Esophagus mucosa (tissue), 1 donor: Measurements from ENCODE around the gene TERT. TPM values are rescaled to one million over a fixed set of nuclear protein-coding genes. Genes with fewer than 3 reads are reported as not detected.
A peak's percentile ranks its signal among the peaks of the same experiment; 100 is the strongest.
"Not testable (repeated sequence)": the region's sequence is repeated elsewhere in the genome, so short reads cannot be mapped to it uniquely, and the experiment has no call there.

Experiments used
- ATAC-seq: fragments of 200-7000 bp; cut with Tn5 transposase; one replicate; pipeline ENCODE4 v1.9.1; 2020
- total RNA-seq: library from RNA; stranded (reverse); gene quantifications from one replicate; pipeline ENCODE4 v1.2.4, GENCODE V29; 2023
- donor health status: DM: yes; HTN: yes; CAD: no.

Gene TERT
- not detected for total RNA-seq

GRCh38 chr5:1294835-1295649, at the start of gene TERT:
TERT (minus strand) TSS chr5:1295068; CDS start chr5:1294989, 79 bp downstream.
- peak; percentile 25 for ATAC-seq

GRCh38 chr5:1343931-1344901, 49.3 kb upstream of the TERT start:
- ATAC-seq: peak; percentile 24

- ATAC-seq: no peak
These were observed 48.5 kb upstream of the TERT start for GRCh38 chr5:1343315-1343751.

- ATAC-seq: not testable (repeated sequence)
These were observed 47.8 kb upstream of the TERT start for GRCh38 chr5:1342711-1343110.

GRCh38 chr5:1342268-1342667, 47.4 kb upstream of the TERT start:
- no peak for ATAC-seq

GRCh38 chr5:1341863-1342262, 47.0 kb upstream of the TERT start:
- no peak for ATAC-seq

GRCh38 chr5:1339818-1340210, 44.9 kb upstream of the TERT start:
- ATAC-seq: not testable (repeated sequence)

- not testable (repeated sequence) for ATAC-seq
These were observed 44.4 kb upstream of the TERT start for GRCh38 chr5:1339139-1339817.

GRCh38 chr5:1338506-1339070, 43.7 kb upstream of the TERT start:
- no peak for ATAC-seq

- ATAC-seq: no peak
These were observed 43.3 kb upstream of the TERT start for GRCh38 chr5:1338196-1338490.

- ATAC-seq: no peak
These were observed 42.8 kb upstream of the TERT start for GRCh38 chr5:1337489-1338195.

GRCh38 chr5:1336749-1337488, 42.1 kb upstream of the TERT start:
- no peak for ATAC-seq

- no peak for ATAC-seq
These were observed 41.3 kb upstream of the TERT start for GRCh38 chr5:1336106-1336561.

- peak; percentile 39 for ATAC-seq
These were observed 40.8 kb upstream of the TERT start for GRCh38 chr5:1335540-1336095.

- ATAC-seq: no peak
These were observed 40.1 kb upstream of the TERT start for GRCh38 chr5:1334831-1335539.

GRCh38 chr5:1333986-1334385, 39.1 kb upstream of the TERT start:
- no peak for ATAC-seq

- not testable (repeated sequence) for ATAC-seq
These were observed 38.4 kb upstream of the TERT start for GRCh38 chr5:1333286-1333685.

- no peak for ATAC-seq
These were observed 37.7 kb upstream of the TERT start for GRCh38 chr5:1332461-1333001.

- no peak for ATAC-seq
These were observed 37.1 kb upstream of the TERT start for GRCh38 chr5:1331861-1332405.
